GM19238 (cell line): Measurements from ENCODE around the gene UACA.
"Not testable (repeated sequence)": the region's sequence is repeated elsewhere in the genome, so short reads cannot be mapped to it uniquely, and the experiment has no call there.

Source experiments
- DNase-seq: peaks from one replicate; pipeline ENCODE4 v3.0.0; 2011; ENCODE audit warnings: low spot score; ENCODE audit not compliant: insufficient read length

The UACA gene

DNA sequence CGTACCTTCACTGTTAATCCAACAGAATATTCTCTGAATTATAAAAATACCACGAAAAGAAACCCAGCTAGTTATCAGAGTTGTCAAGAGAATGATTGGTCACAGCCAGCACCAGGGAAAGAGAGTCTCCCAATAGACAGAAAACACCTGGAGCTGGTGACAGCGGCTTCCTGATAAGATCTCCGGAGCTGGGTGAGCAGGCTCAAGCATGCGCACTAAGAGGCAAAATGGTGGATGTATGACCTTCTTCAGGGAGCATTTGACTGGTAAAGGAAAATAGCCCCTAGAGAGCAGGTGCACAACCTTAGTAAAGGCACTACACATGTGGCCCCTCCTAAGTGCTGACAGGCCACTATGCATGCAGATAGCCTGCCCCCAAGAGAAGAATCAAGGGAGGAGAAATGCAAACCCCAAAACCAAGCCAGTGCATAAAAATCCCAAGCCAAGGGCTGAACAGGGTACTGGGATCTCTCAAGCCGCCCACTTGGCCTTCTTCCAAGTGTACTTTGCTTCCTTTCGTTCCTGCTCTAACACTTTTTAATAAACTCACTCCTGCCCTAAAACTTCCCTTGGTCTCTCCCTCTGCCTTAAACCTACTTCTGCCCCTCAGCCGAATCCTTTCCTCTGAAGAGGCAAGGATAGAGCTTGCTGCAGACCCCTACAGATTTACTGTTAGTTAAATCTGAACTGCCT is 93.2 kb downstream of the UACA start:
- DNase-seq: no peak

DNA sequence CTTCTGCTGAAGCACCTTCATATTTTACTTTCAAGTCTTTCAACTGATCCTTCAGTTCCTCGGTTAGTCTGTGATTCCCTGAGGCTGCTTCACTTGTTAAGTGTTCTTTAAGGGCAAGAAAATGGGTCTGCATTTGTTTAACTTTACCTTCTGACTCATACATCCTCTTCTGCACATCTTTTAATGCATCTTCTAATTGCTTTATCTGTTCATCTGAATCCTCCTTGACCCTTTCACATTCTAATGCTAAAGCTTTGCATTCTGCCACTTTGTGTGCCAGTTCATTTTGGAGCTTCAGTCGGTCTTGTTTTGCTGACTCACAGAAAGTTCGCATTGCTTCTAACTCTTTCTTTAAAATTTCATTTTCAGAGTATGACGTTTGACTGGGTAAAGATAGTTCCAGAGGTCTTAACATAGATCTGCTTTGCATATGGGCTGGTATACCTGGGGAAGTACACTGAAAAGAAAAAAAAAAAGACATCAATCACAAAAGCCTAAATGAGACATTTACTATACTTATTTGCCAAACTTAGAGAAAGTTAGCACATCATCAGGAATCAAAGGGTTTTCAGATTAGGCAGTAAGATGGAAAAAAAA is 94.3 kb downstream of the UACA start:
- no peak for DNase-seq

DNA sequence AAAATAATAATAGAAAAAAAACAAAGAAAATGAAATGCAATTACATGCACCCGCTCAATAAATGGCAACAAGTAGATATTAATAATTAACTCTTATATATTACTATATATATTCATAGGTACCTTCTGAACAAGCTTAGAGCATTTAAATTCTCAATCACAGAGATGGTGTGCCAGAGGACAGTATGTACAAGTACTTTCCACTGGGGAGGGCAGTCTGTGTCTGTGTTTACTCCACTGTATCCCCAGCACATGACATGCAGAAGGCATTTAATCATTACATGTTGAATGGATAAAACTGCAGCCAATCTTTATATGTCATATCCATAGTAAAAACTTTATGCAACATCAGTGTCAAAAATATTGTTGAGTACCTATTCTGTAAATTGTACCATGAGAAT is 97.8 kb downstream of the UACA start:
- no peak for DNase-seq

DNA sequence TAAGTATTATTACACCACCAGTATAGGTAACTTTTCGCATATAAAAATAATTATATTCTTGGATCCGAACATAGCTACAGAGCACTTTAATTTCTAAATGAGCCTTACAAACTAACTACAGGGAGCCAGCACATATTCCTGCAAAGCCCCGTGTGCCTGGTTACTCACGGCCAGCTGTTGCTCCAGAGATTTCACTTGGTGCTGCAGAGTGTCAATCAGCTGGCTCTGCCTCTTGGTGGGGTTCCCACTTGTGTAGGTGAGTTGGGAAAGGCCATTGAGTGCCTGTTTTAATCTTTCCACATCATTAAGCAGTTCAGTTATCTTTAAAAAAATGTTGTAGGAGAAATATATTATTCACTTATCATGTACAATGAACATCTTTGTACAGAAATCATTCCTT is 98.9 kb downstream of the UACA start:
- no peak for DNase-seq

DNA sequence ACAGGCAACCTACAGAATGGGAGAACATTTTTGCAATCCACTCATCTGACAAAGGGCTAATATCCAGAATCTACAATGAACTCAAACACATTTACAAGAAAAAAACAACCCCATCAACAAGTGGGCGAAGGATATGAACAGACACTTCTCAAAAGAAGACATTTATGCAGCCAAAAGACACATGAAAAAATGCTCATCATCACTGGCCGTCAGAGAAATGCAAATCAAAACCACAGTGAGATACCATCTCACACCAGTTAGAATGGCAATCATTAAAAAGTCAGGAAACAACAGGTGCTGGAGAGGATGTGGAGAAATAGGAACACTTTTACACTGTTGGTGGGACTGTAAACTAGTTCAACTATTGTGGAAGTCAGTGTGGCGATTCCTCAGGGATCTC is 100.3 kb downstream of the UACA start:
- not testable (repeated sequence) for DNase-seq

DNA sequence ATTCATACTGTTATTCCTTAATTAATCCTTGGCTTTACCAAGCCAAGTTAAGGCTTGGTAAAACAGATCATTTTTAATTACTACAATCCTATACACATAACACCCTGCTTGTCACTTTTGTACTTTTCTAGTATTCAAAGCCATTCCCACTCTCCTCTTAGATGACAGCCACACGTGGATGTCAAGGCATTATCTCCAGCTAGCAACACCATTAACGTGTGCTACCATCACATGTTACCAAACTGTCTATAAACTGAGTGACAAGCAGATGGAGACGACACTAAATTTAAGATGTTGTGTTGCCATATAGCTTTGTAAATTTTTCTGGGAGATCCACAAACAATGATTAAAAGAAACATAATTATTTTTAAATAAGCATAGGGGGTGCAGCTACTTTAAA is 103.7 kb downstream of the UACA start:
- DNase-seq: no peak

DNA sequence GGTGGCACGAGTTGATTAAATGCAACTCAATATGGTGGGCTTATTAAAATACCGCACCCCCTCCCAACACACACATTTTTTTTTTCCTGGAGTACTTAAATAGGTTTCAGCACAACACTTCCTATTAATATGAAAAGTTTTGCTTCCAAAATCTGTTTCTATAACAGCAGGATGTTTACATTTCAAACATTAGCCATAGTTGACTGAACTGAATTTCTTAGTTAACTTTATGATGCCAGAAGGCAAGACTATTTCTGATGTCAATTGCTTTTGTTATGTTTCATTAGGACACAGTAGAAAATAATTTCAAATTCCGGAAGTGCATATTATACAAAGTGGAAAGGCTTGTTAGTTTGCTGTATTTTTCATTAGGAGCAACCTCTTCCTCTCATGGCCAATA is 104.7 kb downstream of the UACA start:
- no peak for DNase-seq

DNA sequence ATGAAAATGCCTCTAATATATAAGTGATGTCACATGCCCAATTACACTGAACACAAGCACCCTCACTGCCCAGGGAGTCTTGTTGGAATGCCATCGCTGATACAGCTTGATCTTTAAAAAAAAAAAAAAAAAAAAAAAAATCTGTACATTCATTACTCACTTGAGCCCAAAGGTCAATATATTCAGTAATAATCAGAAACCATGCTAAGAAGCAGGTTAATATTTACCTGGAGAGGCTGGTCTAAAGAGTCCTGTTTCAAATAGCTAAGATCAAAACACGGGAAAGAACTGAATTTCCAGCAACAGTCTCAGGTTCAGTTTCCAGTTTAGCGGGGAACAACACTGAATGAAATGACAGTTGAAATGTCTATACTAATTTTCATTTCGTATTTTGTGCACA is 109.9 kb downstream of the UACA start:
- no peak for DNase-seq

DNA sequence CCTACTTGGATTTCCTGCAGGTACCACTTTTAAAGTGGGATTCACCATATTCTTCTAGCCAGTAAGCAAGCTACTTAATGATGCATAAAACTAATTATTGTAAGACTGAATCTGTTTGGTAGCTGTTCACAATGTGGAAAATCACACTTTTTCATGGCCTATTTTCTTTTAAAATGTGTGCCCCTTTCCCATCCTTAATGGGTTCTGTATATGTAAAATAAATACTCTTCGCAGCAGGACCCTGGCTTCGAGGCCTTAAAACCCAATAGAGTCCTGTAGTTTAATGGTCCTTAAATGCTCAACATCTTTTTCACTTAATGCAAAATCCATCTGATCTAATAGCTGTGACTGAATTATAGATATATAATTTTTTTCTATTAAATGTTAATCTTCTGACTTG is 111.0 kb downstream of the UACA start:
- no peak for DNase-seq

DNA sequence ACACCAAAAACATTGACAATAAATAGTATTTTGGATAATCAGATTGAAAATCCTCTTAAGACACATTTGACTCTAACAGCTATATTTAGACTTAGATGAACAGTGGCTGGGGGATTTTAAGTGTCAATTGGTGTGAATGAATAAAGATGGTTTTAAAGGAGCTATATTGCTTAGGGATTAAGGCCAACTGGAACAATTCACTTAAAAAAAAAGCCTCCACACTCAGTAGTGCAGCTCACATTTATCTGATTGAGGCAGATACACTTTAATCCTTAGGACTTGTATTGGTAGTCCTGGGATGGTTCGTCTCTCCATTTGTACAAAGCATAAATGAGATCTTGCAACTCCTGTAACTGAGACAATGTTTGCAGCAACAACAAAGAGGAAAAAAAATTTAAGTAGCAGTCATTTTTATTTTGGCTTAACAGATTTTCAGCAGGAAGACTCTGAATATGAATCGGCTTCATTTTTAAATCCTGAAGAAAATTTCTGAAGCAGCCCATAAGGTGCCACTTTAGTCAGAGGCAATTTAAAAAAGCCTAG is 112.0 kb downstream of the UACA start:
- no peak for DNase-seq

DNA sequence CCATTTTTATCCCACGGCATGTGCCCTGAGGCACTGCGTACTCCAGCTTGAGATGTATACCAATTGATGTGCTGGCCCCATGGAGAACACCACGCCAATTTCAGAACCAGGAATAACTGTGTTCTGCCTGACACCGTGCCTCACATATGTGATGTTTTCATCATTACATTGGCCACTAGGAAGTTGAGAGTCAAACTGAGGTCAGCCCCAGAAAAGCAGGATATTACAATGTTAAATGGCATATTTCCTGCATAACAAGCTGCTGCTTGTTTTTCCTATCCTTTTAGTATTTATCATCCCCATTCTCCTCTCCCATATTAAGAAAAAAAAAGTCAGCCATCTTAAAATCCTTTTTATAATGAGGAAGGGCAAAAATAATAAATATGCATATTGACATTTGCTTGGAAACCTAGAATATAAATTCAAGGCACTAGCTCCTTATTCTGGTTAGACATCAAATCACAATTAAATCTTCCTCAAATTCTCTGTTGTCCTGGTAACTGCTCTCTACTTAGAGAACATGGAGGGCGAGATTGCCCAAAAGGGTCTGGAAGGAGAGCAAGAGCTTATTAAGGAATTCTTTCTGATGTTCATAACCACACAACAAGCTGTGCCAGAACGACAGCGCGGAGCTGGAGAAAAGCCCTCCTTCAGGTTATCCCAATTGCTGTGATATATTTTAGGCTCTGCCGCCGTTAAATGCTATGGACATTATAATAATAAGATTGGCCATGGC is 112.6 kb downstream of the UACA start:
- no peak for DNase-seq

DNA sequence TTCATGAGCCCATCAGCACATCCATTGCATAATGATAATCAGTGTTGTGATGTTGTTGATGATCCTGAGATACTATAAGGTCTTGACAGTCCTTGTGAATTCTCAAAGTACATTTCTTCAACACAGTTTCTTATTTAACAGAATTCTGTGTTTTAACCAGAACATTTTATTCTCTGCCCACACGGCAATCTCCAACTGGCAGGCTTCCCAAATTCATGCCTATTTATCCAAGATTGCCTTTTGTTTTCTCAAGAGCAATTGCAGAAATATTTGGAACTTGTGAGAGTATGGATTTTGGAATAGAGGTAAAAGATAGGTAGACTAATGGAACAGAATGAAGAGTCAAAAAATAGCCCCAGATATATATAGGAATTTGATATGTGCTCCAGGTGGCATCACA is 116.0 kb downstream of the UACA start:
- DNase-seq: no peak

DNA sequence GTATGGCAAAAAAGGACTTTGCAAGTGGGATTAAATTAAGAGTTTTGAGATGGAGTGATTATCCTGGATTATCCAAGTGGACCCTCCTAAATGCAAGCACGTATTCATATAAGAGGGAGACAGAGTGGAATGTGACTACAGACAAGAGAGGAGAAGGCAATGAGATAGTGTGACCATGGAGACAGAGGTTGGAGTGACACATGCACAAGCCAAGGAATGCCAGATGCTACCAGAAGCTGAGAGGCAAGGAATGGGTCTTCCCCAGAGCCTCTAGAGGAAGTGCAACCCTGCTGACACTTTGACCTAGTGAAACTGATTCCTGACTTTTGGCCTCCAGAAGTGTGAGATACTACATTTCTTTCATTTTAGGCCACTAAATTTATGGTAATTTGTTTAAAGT is 117.2 kb downstream of the UACA start:
- DNase-seq: no peak

DNA sequence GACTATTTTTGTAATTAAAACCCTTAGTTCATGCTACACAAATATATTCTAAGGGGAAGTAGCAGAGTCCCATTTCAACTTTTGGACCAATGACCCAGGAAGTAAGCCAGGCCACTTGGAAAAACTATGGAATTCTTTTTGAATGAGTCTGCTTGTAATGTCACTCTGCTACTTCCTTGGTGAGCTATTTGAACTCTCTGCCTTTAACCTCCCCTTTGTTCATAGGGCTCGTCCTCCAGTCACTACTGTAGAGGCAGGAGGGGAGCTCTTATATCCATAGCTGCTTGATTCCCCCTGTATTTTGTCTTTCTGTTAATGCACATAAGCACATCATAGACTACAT is 119.6 kb downstream of the UACA start:
- DNase-seq: no peak

DNA sequence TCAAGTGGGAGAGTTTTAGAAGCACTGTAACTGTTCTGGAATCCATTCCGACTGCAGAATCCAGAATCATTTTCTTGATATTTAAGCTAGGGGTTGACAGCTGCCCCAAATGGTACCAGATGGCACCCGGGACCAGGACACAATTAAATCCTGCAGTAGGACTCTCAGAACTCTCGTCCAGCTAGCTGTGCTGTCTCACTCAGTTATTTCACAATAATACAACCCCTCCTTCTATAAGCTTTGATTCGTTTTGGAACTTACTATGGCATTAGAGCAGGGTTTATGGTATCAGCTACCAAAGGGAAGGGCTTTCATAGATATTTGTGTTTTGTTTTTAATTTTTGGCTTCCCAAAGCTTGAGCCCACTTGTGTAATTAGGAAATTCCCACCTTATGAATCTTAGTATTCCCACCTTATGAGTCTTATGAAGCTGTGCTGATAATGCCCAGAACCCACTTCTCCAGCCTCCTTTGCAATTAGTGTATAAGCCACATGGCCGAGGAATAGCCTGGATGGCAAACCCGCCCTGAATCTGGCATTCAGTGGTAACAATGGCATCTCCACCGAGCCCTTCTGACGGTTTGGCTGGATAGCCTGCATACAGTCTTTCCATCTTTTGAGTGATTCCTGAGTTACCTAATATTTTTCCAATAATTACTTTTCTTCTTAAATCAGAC is 120.1 kb downstream of the UACA start:
- no peak for DNase-seq

DNA sequence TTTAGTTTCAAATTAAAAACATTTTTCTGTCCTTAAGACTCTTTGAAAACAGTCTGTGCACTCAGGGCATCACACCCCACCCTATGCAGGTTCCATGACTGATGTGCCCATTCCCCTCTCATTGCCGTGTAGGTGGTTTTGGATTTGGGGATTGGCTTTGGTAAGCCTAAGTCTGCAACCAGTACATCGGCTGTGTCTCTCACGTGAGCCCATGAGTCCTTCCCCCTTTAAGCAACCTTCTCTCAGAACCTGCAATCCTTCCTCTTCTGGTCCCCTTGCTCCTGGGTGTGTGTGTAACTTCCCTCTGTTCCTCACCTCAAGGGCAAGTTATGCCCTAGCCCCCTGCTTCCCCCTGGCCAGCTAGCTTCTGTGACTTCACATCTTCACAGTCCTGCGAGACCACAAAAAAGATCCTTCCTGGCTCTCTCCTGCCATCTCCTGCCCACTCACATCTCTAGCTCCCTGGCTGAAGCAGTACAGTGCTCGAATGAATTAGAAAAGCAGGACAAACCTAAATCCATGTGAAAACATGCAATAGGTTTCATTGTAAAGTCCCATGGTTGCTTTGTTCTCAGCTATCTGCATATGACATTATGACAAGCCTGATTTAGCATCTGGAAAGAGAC is 126.7 kb downstream of the UACA start:
- DNase-seq: no peak

DNA sequence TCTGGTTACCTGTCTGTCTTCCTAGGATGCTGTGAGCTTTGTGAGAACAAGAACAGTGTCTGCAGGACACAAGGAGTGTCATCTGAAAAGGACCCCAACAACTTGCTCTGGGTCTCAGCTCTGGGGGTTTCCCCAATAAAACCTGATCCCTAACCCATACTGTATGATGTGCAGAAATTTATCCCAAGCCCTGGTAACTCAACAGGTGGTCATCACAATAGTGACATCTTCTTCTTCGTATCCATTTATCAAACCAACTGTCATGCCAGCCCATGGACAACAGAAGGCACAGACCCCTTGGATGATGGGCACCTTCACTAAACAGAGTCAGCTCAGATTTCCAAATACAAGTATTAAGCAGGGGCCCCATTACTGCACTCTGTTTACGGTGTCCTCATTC is 127.5 kb downstream of the UACA start:
- no peak for DNase-seq

DNA sequence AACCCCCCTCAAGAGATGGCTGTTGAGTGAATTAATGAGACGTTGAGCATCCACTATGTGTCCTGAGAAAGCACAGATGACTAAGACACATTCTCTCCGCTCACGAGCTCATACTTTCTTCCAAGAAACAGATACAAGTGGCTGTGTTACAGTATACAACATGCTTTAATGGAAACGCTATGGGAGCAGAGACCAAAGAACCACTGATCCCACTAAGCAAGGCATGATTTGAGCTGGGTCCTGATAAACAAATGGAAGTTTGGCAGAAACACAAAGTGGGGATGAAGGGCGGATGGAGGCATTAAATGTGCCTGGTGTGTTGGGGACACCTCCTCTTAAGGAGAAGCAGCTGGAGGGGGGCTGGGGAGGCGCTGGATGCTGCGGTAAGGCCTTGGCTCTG is 129.4 kb downstream of the UACA start:
- no peak for DNase-seq

DNA sequence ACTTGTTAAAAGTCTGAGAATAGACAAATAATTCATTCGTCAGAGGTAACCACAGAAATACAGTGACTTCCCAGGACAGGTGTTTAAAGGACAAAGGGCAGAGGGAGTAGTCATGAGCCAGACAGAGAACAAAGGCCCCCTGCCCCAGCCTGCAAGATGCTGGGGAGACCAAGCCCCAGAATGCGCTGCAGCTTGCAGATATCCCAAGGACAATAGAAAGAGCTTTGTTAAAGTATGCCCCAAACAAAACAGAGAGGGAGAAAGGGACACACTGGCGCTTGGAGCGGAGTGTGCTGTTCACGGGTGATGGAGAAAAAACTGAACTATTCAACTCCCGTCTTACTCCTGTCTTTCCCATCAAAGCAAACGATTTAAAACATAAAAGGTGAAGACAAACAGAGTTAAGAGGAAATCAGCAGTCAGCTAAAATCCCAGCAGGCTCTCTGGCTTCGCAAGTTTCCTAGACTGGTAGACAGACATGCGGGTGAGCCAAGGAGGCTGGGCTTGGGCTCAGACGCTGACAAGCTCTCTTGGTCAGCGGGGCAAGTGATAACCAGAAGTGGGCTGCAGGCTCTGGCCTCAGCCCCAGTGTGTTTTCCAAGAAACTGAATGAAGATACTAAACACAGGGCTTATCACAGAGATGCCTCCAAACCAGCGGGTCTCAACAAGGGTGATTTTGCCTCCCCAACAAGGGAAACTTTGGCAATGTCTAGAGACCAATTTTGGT is 130.1 kb downstream of the UACA start:
- DNase-seq: no peak

DNA sequence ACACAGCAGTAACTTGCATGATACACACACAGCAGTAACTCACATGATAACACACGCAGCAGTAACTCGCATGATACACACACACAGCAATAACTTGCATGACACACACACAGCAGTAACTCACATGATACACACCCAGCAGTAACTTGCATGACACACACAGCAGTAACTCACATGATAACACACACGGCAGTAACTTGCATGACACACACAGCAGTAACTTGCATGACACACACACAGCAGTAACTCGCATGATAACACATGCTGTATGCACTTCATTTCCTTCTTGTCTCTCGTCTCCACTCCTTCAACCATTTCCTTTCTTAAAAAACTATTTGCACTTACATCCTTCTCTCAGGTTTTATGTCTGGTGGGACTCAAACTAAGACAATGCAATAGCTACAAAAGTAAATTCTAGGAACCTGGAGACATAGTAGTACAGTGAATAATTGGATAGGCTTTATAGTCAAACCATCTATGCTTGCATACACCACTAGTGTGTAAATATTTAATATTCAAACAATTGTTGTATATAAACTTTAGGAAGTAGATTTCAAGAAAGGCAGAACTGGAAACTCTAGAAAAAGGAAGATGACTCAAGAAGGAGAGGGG is 130.8 kb downstream of the UACA start:
- no peak for DNase-seq

DNA sequence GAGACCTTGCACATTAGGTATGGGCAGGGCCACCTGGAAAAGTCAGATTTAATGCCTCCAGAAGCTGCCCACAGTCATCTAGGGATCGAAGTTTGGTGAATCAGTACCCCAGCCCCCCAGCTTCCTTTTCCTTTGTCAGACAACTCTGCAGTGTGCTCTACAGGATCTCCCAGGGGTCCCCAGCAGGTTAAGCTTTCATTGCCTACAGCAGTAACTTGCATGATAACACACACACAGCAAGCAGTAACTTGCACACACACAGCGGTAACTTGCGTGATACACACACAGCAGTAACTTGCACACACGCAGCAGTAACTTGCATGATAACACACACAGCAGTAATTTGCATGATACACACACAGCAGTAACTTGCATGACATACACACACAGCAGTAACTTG is 131.3 kb downstream of the UACA start:
- no peak for DNase-seq
